ENCODE data around the gene MRPS27.

MRPS27 gene

DNA sequence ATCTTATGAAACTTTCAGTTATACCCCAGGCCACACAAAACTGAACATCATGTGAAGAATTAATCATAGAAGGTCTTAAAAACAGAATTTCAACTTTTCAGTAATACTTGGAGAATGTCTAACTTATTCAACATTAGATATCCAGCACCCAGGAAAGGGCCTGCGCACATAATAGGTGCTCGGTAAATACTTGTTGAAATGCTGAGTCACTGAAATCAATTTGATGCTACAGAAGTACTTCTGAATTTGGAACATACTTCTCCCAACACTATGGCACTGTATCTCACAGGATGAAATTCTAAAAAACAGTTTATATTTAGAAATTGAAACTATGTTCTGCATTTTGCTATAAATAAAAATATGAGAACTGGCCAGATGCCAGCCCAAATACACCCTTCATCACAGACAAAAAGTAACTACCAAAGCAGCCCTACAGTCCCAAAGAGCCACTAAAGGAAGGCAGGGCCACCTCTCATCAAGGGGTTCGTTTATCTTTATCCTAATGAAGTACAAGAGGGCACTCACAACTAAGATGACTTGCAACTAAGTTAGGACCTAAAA is 26.5 kb downstream of the MRPS27 start:
- H3K4me3 ChIP-seq (ENCODE audit: control insufficient read depth, low read depth, low read length): no peak overlapping the region
- DNase-seq (ENCODE audit: low read depth): no peak
- TF ChIP-seq, protein P1, sequence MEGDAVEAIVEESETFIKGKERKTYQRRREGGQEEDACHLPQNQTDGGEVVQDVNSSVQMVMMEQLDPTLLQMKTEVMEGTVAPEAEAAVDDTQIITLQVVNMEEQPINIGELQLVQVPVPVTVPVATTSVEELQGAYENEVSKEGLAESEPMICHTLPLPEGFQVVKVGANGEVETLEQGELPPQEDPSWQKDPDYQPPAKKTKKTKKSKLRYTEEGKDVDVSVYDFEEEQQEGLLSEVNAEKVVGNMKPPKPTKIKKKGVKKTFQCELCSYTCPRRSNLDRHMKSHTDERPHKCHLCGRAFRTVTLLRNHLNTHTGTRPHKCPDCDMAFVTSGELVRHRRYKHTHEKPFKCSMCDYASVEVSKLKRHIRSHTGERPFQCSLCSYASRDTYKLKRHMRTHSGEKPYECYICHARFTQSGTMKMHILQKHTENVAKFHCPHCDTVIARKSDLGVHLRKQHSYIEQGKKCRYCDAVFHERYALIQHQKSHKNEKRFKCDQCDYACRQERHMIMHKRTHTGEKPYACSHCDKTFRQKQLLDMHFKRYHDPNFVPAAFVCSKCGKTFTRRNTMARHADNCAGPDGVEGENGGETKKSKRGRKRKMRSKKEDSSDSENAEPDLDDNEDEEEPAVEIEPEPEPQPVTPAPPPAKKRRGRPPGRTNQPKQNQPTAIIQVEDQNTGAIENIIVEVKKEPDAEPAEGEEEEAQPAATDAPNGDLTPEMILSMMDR (conservative IDR thresholded peaks at IDR 0.05; ENCODE audit: control insufficient read depth, insufficient read depth, low read depth, low read length): no peak

DNA sequence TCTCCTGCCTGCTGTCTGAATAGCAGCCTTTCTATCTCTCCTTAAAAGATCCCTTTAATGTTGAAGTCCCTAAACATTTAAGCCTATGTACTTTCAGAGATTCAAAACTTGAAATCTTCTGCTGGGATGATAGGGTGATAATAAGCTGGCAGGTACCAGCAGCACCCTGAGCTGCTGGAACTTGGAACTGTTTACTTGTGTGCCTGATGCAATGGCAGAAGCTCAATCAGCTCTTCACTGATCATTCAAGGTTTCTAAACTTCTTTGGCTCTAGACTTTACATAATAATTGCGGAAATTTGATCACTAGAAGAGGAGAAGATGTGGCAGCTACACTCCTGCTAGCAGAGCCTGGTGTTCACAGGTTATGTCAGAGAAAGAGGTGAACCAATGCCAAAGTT is 27.6 kb downstream of the MRPS27 start:
- no peak for DNase-seq (ENCODE audit: low read depth)
- TF ChIP-seq, protein P1 (conservative IDR thresholded peaks at IDR 0.05; ENCODE audit: control insufficient read depth, insufficient read depth, low read depth, low read length): no peak
- H3K4me3 ChIP-seq (ENCODE audit: control insufficient read depth, low read depth, low read length): no peak overlapping the region

DNA sequence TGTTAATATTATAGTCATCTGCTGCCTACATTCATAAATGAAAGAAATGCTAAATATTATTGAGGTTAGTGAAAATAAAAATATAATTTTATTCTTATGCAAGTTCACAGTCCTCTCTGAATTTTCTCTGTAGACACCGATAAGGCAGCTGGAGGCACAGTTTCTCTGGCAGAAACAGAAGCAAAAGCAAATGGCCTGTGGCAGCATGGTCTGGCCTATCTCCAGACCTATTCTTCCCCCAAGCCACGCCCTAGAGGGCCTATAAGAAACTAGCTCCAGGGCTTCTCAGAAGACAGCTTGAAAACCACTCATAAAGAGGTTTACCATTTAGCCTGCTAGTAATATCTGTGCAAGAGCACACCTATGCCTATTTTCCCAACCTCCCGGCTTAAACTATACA is 28.4 kb downstream of the MRPS27 start:
- no peak for DNase-seq (ENCODE audit: low read depth)
- TF ChIP-seq, protein P1 (conservative IDR thresholded peaks at IDR 0.05; ENCODE audit: control insufficient read depth, insufficient read depth, low read depth, low read length): no peak
- no peak overlapping the region for H3K4me3 ChIP-seq (ENCODE audit: control insufficient read depth, low read depth, low read length)

DNA sequence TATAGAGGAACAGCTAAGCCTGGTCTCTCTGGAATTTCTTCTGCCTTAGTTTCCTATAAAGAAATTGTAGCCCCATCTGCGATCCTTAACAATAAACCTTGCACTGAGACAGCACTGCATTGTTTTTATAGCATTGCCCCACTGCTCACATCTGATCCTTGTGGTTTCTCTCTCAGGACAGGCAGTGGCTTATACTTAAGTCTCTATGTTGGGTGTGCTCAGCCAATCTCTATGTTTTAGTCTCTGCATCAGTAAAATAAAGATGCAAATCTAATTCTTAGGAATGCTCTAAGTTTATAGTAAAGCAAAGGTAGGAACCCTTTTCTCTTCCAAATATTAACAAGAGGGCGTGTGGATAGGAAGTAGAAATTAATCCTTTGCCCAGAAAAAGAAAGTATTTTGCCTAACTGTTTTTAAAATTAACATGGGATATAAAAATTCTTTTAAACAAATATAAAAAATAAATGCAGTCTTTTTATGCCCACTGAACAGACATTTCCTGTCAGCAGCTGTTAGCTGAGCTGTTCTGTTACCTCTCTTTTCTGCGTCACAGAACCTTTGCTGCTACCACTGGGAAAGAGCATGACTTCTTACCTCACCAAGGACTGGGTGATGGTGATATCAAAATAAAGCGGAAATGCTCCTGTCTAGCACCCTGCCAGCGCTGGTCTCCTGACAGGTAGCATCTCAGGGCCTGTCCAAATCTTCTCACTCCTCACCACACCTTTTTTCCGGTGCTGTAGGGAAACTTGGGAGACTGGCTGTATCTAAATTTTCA is 29.5 kb downstream of the MRPS27 start:
- TF ChIP-seq, protein P1 (conservative IDR thresholded peaks at IDR 0.05; ENCODE audit: control insufficient read depth, insufficient read depth, low read depth, low read length): no peak
- no peak for DNase-seq (ENCODE audit: low read depth)

DNA sequence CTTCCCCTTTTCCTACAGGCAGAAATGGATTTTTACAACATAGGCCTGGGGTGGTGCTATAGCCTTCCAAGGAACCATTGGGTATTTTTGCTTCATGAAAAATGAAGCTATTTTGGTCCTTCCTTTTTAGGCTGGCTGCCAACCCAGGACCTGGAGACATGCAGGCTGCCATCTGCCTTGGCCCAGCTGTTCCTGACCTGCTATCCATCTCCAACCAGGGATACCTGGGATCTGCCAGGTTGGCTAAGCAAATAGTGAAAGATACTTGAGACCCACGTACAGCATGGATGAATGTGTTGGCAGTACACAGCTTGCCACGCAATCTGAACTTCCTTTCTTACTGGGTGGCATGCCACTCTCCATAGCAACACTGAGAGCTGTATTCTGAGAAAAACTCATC is 31.1 kb downstream of the MRPS27 start:
- H3K4me3 ChIP-seq (ENCODE audit: control insufficient read depth, low read depth, low read length): no peak overlapping the region
- DNase-seq (ENCODE audit: low read depth): no peak
- TF ChIP-seq, protein P1 (conservative IDR thresholded peaks at IDR 0.05; ENCODE audit: control insufficient read depth, insufficient read depth, low read depth, low read length): no peak

More for the DNA sequence above, 29.5 kb downstream of the MRPS27 start:
- no peak overlapping the region for H3K4me3 ChIP-seq (ENCODE audit: control insufficient read depth, low read depth, low read length)

DNA sequence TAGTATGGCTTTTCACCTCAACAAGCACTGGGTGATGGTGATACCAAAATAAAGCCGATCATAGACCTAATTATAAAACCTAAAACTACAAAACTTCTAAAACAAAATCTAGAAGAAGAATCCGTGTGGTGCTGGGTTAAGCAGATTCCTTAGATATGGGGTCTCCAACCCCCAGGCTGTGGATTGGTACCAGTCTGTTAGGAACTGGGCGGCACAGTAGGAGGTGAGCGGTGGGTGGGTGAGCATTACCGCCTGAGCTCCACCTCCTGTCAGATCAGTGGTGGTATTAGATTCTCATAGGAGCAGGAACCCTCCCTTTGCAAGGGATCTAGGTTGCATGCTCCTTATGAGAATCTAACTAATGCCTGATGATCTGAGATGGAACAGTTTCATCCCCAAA is 33.2 kb downstream of the MRPS27 start:
- no peak overlapping the region for H3K4me3 ChIP-seq (ENCODE audit: control insufficient read depth, low read depth, low read length)
- TF ChIP-seq, protein P1 (conservative IDR thresholded peaks at IDR 0.05; ENCODE audit: control insufficient read depth, insufficient read depth, low read depth, low read length): no peak
- no peak for DNase-seq (ENCODE audit: low read depth)
